NT2/D1 (cell line): Measurements from ENCODE around the gene GPAM.

Source experiments
- SUZ12 ChIP-seq: IDR thresholded peaks from 2 replicates; pipeline ENCODE4 v1.6.1; 2011; ENCODE audit not compliant: insufficient read length, insufficient read depth; ENCODE audit errors: extremely low read depth
- YY1 ChIP-seq: IDR thresholded peaks from 2 replicates; pipeline ENCODE4 v1.6.1; 2011; ENCODE audit not compliant: insufficient read length, insufficient read depth
- ZNF274 ChIP-seq: IDR thresholded peaks from 2 replicates; pipeline ENCODE4 v1.6.1; 2011; ENCODE audit warnings: mild to moderate bottlenecking, low read depth, low read length

DNA sequence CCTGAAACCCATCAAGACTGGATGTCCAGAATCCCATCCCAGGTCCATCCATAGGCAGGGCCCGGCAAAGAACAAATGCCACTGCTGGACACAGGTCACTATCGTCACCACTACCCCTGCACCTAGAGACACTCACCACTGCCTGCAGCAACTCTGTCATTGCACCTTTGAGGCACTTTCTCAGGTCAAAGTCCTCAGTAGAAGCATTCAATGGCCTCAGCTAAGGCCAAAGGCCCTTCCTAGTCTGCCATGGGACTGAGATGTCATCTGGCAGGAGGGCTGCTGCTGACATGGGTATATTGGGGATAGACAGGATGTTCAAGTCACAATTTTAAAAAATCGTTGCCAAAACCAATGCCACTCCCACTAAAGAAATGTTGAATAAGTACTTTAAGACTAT lies 58.7 kb downstream of the GPAM start:
- TF ChIP-seq YY1 (no peak), SUZ12 (no peak), ZNF274 (no peak)
